Ishikawa (cell line): Measurements from ENCODE around the gene LFNG.

Source experiments
- CEBPB ChIP-seq: IDR thresholded peaks from 2 replicates; pipeline ENCODE4 v1.6.1; 2012
- CREB1 ChIP-seq: IDR thresholded peaks from 2 replicates; pipeline ENCODE4 v1.6.1; 2012; ENCODE audit warnings: low read depth
- EGR1 ChIP-seq: IDR thresholded peaks from 2 replicates; pipeline ENCODE4 v1.6.1; 2012
- EP300 ChIP-seq: IDR thresholded peaks from 2 replicates; pipeline ENCODE4 v1.6.1; 2012; ENCODE audit warnings: borderline replicate concordance
- FOXM1 ChIP-seq: IDR thresholded peaks from 2 replicates; pipeline ENCODE4 v1.6.1; 2012; ENCODE audit warnings: low read depth, borderline replicate concordance
- MAX ChIP-seq: IDR thresholded peaks from 2 replicates; pipeline ENCODE4 v1.6.1; 2012
- NFIC ChIP-seq: IDR thresholded peaks from 2 replicates; pipeline ENCODE4 v1.6.1; 2012
- RAD21 ChIP-seq: IDR thresholded peaks from 2 replicates; pipeline ENCODE4 v1.6.1; 2012; ENCODE audit warnings: low read depth
- REST ChIP-seq: IDR thresholded peaks from 2 replicates; pipeline ENCODE4 v1.6.1; 2012; ENCODE audit warnings: low read depth, mild to moderate bottlenecking
- TAF1 ChIP-seq: IDR thresholded peaks from 2 replicates; pipeline ENCODE4 v1.6.1; 2012; ENCODE audit warnings: low read depth, mild to moderate bottlenecking
- TCF12 ChIP-seq: IDR thresholded peaks from 2 replicates; pipeline ENCODE4 v1.6.1; 2012; ENCODE audit warnings: low read depth
- TEAD4 ChIP-seq: IDR thresholded peaks from 2 replicates; pipeline ENCODE4 v1.6.1; 2012
- USF1 ChIP-seq: IDR thresholded peaks from 2 replicates; pipeline ENCODE4 v1.6.1; 2012
- YY1 ChIP-seq: IDR thresholded peaks from 2 replicates; pipeline ENCODE4 v1.6.1; 2012; ENCODE audit warnings: low read depth
- ZBTB7A ChIP-seq: IDR thresholded peaks from 2 replicates; pipeline ENCODE4 v1.6.1; 2012; ENCODE audit warnings: low read depth

Gene LFNG

GRCh38 chr7:2517026-2517425 is 2.5 kb upstream of the LFNG start:
- no peak for TF ChIP-seq YY1
- no peak for TF ChIP-seq EGR1
- no peak for TF ChIP-seq RAD21
- no peak for TF ChIP-seq FOXM1
- no peak for TF ChIP-seq CREB1
- TF ChIP-seq MAX: no peak
- TF ChIP-seq EP300: no peak
- no peak for TF ChIP-seq TCF12
- no peak for TF ChIP-seq TAF1
- TF ChIP-seq NFIC: no peak
- no peak for TF ChIP-seq CEBPB

- TF ChIP-seq ZBTB7A (no peak), MAX (no peak), TEAD4 (no peak), REST (no peak), CEBPB (no peak), YY1 (no peak), RAD21 (no peak), USF1 (no peak), EP300 (no peak), CREB1 (no peak), TCF12 (no peak), FOXM1 (no peak), TAF1 (no peak), NFIC (no peak), EGR1 (no peak)
These were observed 1.7 kb upstream of the LFNG start for GRCh38 chr7:2517678-2518507.

GRCh38 chr7:2518737-2519118 is 846 bp upstream of the LFNG start:
- TF ChIP-seq TAF1 (no peak), ZBTB7A (peak; percentile 49; the same call in 1 of the 2 replicates)

- TF ChIP-seq YY1: no peak
- TF ChIP-seq ZBTB7A: 0 out of 2 replicates have a peak, but pooled peaks have one; percentile 15
These were observed 672 bp downstream of the LFNG start for GRCh38 chr7:2520131-2520760.

- TF ChIP-seq YY1 (no peak), TEAD4 (no peak), NFIC (no peak), TCF12 (no peak), REST (no peak), USF1 (no peak), ZBTB7A (0 out of 2 replicates have a peak, but pooled peaks have one; percentile 7)
These were observed 1.3 kb downstream of the LFNG start for GRCh38 chr7:2520761-2521290.

- no peak for TF ChIP-seq USF1
These were observed 1.8 kb downstream of the LFNG start for GRCh38 chr7:2521341-2521745.
